Tibial nerve (tissue), 4 donors: ENCODE measurements around the gene GRM1. TPM values are rescaled to one million over a fixed set of nuclear protein-coding genes. Genes with fewer than 3 reads are reported as not detected.

ENCODE experiments used
- DNase-seq, 2 donors: peaks; one replicate each; pipeline ENCODE4 v3.0.0-alpha.2; 2019; ENCODE audit warnings: low spot score in 2 of 2
- H3K27ac ChIP-seq, 4 donors: fragments of 200-600 bp; sonication (generic) in 3 of 4; one replicate each; pipeline ENCODE4 v1.5.1; 2017 to 2019; ENCODE audit warnings: mild to moderate bottlenecking in 1 of 4
- H3K27me3 ChIP-seq, 2 donors: fragments of 200-600 bp; sonication (generic) in 1 of 2; one replicate each; pipeline versions ENCODE4 v1.5.1 to v1.6.0; 2017 to 2019
- H3K36me3 ChIP-seq, 3 donors: fragments of 200-600 bp; sonication (generic); one replicate each; pipeline ENCODE4 v1.5.1; 2018 to 2019
- H3K4me1 ChIP-seq, 4 donors: fragments of 200-600 bp; sonication (generic) in 3 of 4; one replicate each; pipeline ENCODE4 v1.5.1; 2017 to 2019
- H3K4me3 ChIP-seq, 4 donors: fragments of 200-600 bp; sonication (generic) in 3 of 4; one replicate each; pipeline ENCODE4 v1.5.1; 2017 to 2019; ENCODE audit warnings: mild to moderate bottlenecking in 1 of 4, moderate library complexity in 1 of 4
- H3K9me3 ChIP-seq, 4 donors: fragments of 200-600 bp; sonication (generic) in 3 of 4; one replicate each; pipeline ENCODE4 v1.5.1; 2017 to 2019
- CTCF ChIP-seq, 5 experiments: fragments of 200-600 bp in 3 of 5; fragments of 450-650 bp in 2 of 5; sonication (generic) in 3 of 5; IDR thresholded peaks; one replicate each; pipeline ENCODE4 v1.5.1; 2016 to 2019; ENCODE audit warnings: antibody characterized with exemption in 5 of 5, mild to moderate bottlenecking in 3 of 5, moderate library complexity in 2 of 5
- EP300 ChIP-seq, 2 donors: sonication (generic); formaldehyde crosslinking; IDR thresholded peaks; one replicate each; pipeline ENCODE4 v1.6.1; 2017; ENCODE audit warnings: antibody characterized with exemption in 2 of 2, mild to moderate bottlenecking in 1 of 2
- POLR2A ChIP-seq, 2 donors: fragments of 450-650 bp; IDR thresholded peaks; one replicate each; pipeline ENCODE4 v1.6.1; 2017; ENCODE audit warnings: antibody characterized with exemption in 2 of 2, mild to moderate bottlenecking in 2 of 2, moderate library complexity in 2 of 2
- WGBS, 2 donors: methylation state at CpG; one replicate each; pipeline ENCODE4 v1.1.5; 2018; 5-methylcytosine and 5-hydroxymethylcytosine counted together
- total RNA-seq, 4 donors: library from RNA; depleted of rRNA; stranded (reverse); fragments of >200 nt; gene quantifications; one replicate each; pipeline ENCODE4 v1.1.0, GENCODE V29; 2016

Gene GRM1
- total RNA-seq, 4 donors from 2014 or later: 0.30 to 0.63 (median 0.44) TPM; not detected in 1

GRCh38 chr6:146191612-146192011 lies 162.8 kb downstream of the GRM1 start:
- no peak overlapping the region for H3K4me3 ChIP-seq
- no peaks in the 10 kb centered on the region for H3K9me3 ChIP-seq
- no peaks in the 10 kb centered on the region for H3K36me3 ChIP-seq
- DNase-seq: no peak
- TF ChIP-seq POLR2A (IDR thresholded peaks at IDR 0.05): no peak
- no peak for TF ChIP-seq EP300 (IDR thresholded peaks at IDR 0.05)
- no peak overlapping the region for H3K27ac ChIP-seq
- H3K27me3 ChIP-seq: no peaks in the 10 kb centered on the region
- H3K4me1 ChIP-seq: no peaks in the 10 kb centered on the region
- WGBS, 2 donors: 57 to 67% methylated on average over 2 of the region's 2 CpGs

GRCh38 chr6:146194434-146194833 lies 165.6 kb downstream of the GRM1 start:
- no peaks in the 10 kb centered on the region for H3K27me3 ChIP-seq
- H3K27ac ChIP-seq: no peak overlapping the region
- no peaks in the 10 kb centered on the region for H3K36me3 ChIP-seq
- H3K9me3 ChIP-seq: no peaks in the 10 kb centered on the region
- no peaks in the 10 kb centered on the region for H3K4me1 ChIP-seq
- TF ChIP-seq EP300 (IDR thresholded peaks at IDR 0.05) (no peak), CTCF (IDR thresholded peaks at IDR 0.05) (no peak), POLR2A (IDR thresholded peaks at IDR 0.05) (no peak)
- WGBS, 2 donors: 50 to 51% methylated on average over 4 of the region's 4 CpGs
- H3K4me3 ChIP-seq: no peak overlapping the region
- no peak for DNase-seq

GRCh38 chr6:146200176-146200575 lies 171.3 kb downstream of the GRM1 start:
- Histone ChIP-seq H3K27ac (no peak overlapping the region), H3K27me3 (no peaks in the 10 kb centered on the region), H3K36me3 (no peaks in the 10 kb centered on the region), H3K4me3 (no peak overlapping the region), H3K4me1 (no peaks in the 10 kb centered on the region), H3K9me3 (no peaks in the 10 kb centered on the region)
- TF ChIP-seq CTCF (IDR thresholded peaks at IDR 0.05) (no peak), EP300 (IDR thresholded peaks at IDR 0.05) (no peak), POLR2A (IDR thresholded peaks at IDR 0.05) (no peak)
- WGBS, 2 donors: 15% methylated on average over 2 of the region's 2 CpGs
- no peak for DNase-seq

GRCh38 chr6:146202570-146202969 lies 173.7 kb downstream of the GRM1 start:
- Histone ChIP-seq H3K36me3 (no peaks in the 10 kb centered on the region), H3K9me3 (no peaks in the 10 kb centered on the region), H3K4me3 (no peak overlapping the region), H3K27ac (no peak overlapping the region), H3K27me3 (no peaks in the 10 kb centered on the region), H3K4me1 (no peaks in the 10 kb centered on the region)
- no peak for TF ChIP-seq POLR2A (IDR thresholded peaks at IDR 0.05)
- TF ChIP-seq CTCF (IDR thresholded peaks at IDR 0.05): no peak
- no peak for TF ChIP-seq EP300 (IDR thresholded peaks at IDR 0.05)
- no peak for DNase-seq
- 84 to 85% methylated on average over 9 of the region's 9 CpGs for WGBS, 2 donors

- Histone ChIP-seq H3K36me3 (no peaks in the 10 kb centered on the region), H3K27me3 (no peaks in the 10 kb centered on the region), H3K4me3 (no peak overlapping the region), H3K4me1 (no peaks in the 10 kb centered on the region), H3K27ac (no peak overlapping the region), H3K9me3 (no peaks in the 10 kb centered on the region)
- DNase-seq: no peak
- WGBS, 2 donors: 87% methylated on average over 3 of the region's 3 CpGs
- TF ChIP-seq POLR2A (IDR thresholded peaks at IDR 0.05) (no peak), EP300 (IDR thresholded peaks at IDR 0.05) (no peak), CTCF (IDR thresholded peaks at IDR 0.05) (no peak)
These were observed 181.1 kb downstream of the GRM1 start for GRCh38 chr6:146209942-146210341.
